ENCODE data around the gene MICAL2. TPM values are rescaled to one million over a fixed set of nuclear protein-coding genes. Genes with fewer than 3 reads are reported as not detected.

MICAL2 gene
- total RNA-seq, 6 experiments from 2014 or later = 17.0 to 50.7 (median 35.9) TPM

GRCh38 chr11:12199231-12199948, 89.0 kb downstream of the MICAL2 start:
- WGBS (ENCODE audit: insufficient coverage, low coverage, low lambda C conversion rate, missing lambda C conversion rate) = 89% methylated on average over 9 of the region's 13 CpGs
- intact Hi-C loops (cut with DNase I) = no loop called here
- H3K27ac ChIP-seq = peak overlapping the region in 1 of 3 donors; percentile 56
- no peak for DNase-seq
- H3K4me3 ChIP-seq = no peak overlapping the region
- H3K27me3 ChIP-seq = no peaks in the 10 kb centered on the region
- H3K4me1 ChIP-seq = peaks cover 0 to 4% (median 0%) of the 10 kb centered on the region in 4 donors
- no peak for TF ChIP-seq POLR2A (IDR thresholded peaks at IDR 0.05)
- no peak for TF ChIP-seq CTCF (IDR thresholded peaks at IDR 0.05)
- H3K9me3 ChIP-seq = no peaks in the 10 kb centered on the region
- ATAC-seq = no peak
- H3K36me3 ChIP-seq = no peaks in the 10 kb centered on the region

- Histone ChIP-seq H3K27me3 (no peaks in the 10 kb centered on the region), H3K4me1 (peaks cover 0 to 4% (median 0%) of the 10 kb centered on the region in 4 donors), H3K4me3 (no peak overlapping the region), H3K36me3 (no peaks in the 10 kb centered on the region), H3K27ac (peak overlapping the region; percentile 24 to 56 (median 29)), H3K9me3 (no peaks in the 10 kb centered on the region)
- TF ChIP-seq POLR2A (IDR thresholded peaks at IDR 0.05) = no peak
- no peak for TF ChIP-seq CTCF (IDR thresholded peaks at IDR 0.05)
- intact Hi-C loops (cut with DNase I) = no loop called here
- 47% methylated on average over 7 of the region's 14 CpGs for WGBS (ENCODE audit: insufficient coverage, low coverage, low lambda C conversion rate, missing lambda C conversion rate)
- no peak for ATAC-seq
- DNase-seq = no peak
Measured at GRCh38 chr11:12200279-12200990, 90.0 kb downstream of the MICAL2 start.

GRCh38 chr11:12200991-12201985, 90.9 kb downstream of the MICAL2 start:
- TF ChIP-seq POLR2A (IDR thresholded peaks at IDR 0.05) (no peak), CTCF (IDR thresholded peaks at IDR 0.05) (no peak)
- no peak overlapping the region for H3K4me3 ChIP-seq
- H3K27me3 ChIP-seq = no peaks in the 10 kb centered on the region
- intact Hi-C loops (cut with DNase I) = no loop called here
- peak overlapping the region; percentile 24 to 31 (median 29) for H3K27ac ChIP-seq
- WGBS (ENCODE audit: insufficient coverage, low coverage, low lambda C conversion rate, missing lambda C conversion rate) = 68% methylated on average over 14 of the region's 18 CpGs
- peak in 1 of 3 donors; percentile 49 for DNase-seq
- peak; percentile 43 to 84 (median 82) for ATAC-seq
- peaks cover 0 to 4% (median 0%) of the 10 kb centered on the region in 4 donors for H3K4me1 ChIP-seq
- no peaks in the 10 kb centered on the region for H3K9me3 ChIP-seq
- no peaks in the 10 kb centered on the region for H3K36me3 ChIP-seq

- DNase-seq = no peak
- no peaks in the 10 kb centered on the region for H3K36me3 ChIP-seq
- H3K9me3 ChIP-seq = no peaks in the 10 kb centered on the region
- no peaks in the 10 kb centered on the region for H3K27me3 ChIP-seq
- H3K4me3 ChIP-seq = no peak overlapping the region
- peaks cover 0 to 4% (median 0%) of the 10 kb centered on the region in 4 donors for H3K4me1 ChIP-seq
- H3K27ac ChIP-seq = no peak overlapping the region
- WGBS (ENCODE audit: insufficient coverage, low coverage, low lambda C conversion rate, missing lambda C conversion rate) = 72% methylated on average over 7 of the region's 7 CpGs
- peak in 1 of 4 donors; percentile 19 for ATAC-seq
- no peak for TF ChIP-seq POLR2A (IDR thresholded peaks at IDR 0.05)
- no peak for TF ChIP-seq CTCF (IDR thresholded peaks at IDR 0.05)
- intact Hi-C loops (cut with DNase I) = no loop called here
Measured at GRCh38 chr11:12202661-12203310, 92.4 kb downstream of the MICAL2 start.
